Ascending aorta (tissue), 2 donors: Measurements from ENCODE around the gene PSMB4. TPM values are rescaled to one million over a fixed set of nuclear protein-coding genes. Genes with fewer than 3 reads are reported as not detected.
"Not testable (repeated sequence)": the region's sequence is repeated elsewhere in the genome, so short reads cannot be mapped to it uniquely, and the experiment has no call there.

Source experiments
- DNase-seq, 2 donors: peaks; one replicate each; pipeline ENCODE4 v3.0.0-alpha.2; 2019; ENCODE audit warnings: low spot score in 2 of 2
- H3K27ac ChIP-seq, 2 donors: fragments of 200-600 bp; sonication (generic); one replicate each; pipeline ENCODE4 v1.5.1; 2016 to 2017; ENCODE audit warnings: mild to moderate bottlenecking in 1 of 2
- H3K27me3 ChIP-seq: fragments of 200-600 bp; sonication (generic); one replicate; pipeline ENCODE4 v1.5.1; 2017
- H3K36me3 ChIP-seq, 2 donors: fragments of 200-600 bp; sonication (generic); one replicate each; pipeline ENCODE4 v1.5.1; 2016
- H3K4me1 ChIP-seq, 2 donors: fragments of 200-600 bp; sonication (generic); one replicate each; pipeline ENCODE4 v1.5.1; 2016 to 2017; ENCODE audit warnings: mild to moderate bottlenecking in 1 of 2
- H3K4me3 ChIP-seq, 2 donors: fragments of 200-600 bp; sonication (generic); one replicate each; pipeline ENCODE4 v1.5.1; 2016 to 2017; ENCODE audit warnings: mild to moderate bottlenecking in 1 of 2
- H3K9me3 ChIP-seq, 2 donors: fragments of 200-600 bp; sonication (generic); one replicate each; pipeline ENCODE4 v1.5.1; 2016
- CTCF ChIP-seq, 3 experiments: fragments of 200-600 bp in 2 of 3; fragments of 450-650 bp in 1 of 3; sonication (generic) in 2 of 3; IDR thresholded peaks; one replicate each; pipeline ENCODE4 v1.5.1; 2016 to 2019; ENCODE audit warnings: antibody characterized with exemption in 3 of 3, mild to moderate bottlenecking in 1 of 3, moderate library complexity in 1 of 3
- intact Hi-C: fragments of 100-400 bp; cut with DNase I; formaldehyde crosslinking; loops from one replicate; pipeline ENCODE4 v1.15.1; 2023
- total RNA-seq: library from RNA; depleted of rRNA; stranded (reverse); fragments of >200 nt; gene quantifications from one replicate; pipeline ENCODE4 v1.1.0, GENCODE V29; 2016

The PSMB4 gene
- total RNA-seq, 1 donor from 2014 or later = 320 TPM

DNA sequence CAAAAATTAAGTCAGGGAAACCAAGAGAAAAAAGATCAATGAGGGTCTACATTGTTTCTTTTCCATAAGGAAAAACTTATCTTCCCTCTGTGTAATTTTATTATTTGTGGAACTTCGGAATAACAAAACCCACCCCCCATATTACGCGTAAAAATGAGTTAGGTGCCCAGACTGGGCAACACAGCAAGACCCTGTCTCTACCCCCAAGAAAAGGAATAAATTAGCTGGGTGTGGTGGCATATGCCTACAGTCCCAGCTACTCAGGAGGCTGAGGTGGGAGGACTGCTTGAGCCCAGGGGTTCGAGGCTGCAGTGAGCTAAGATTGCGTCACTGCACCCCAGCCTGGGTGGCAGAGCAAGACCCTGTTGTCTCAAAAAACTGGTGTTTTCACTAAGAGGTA, 20.4 kb downstream of the PSMB4 start:
- no peak for TF ChIP-seq CTCF (IDR thresholded peaks at IDR 0.05)
- H3K4me3 ChIP-seq = no peak overlapping the region
- intact Hi-C loops = no loop called here
- no peak for DNase-seq
- H3K4me1 ChIP-seq = no peaks in the 10 kb centered on the region
- no peaks in the 10 kb centered on the region for H3K27me3 ChIP-seq
- peaks cover 79 to 80% of the 10 kb centered on the region in 2 donors for H3K36me3 ChIP-seq
- no peaks in the 10 kb centered on the region for H3K9me3 ChIP-seq
- no peak overlapping the region for H3K27ac ChIP-seq

- H3K27me3 ChIP-seq = no peaks in the 10 kb centered on the region
- no peak for DNase-seq
- H3K4me1 ChIP-seq = no peaks in the 10 kb centered on the region
- no peak overlapping the region for H3K27ac ChIP-seq
- no peak for TF ChIP-seq CTCF (IDR thresholded peaks at IDR 0.05)
- intact Hi-C loops = no loop called here
- H3K9me3 ChIP-seq = no peaks in the 10 kb centered on the region
- H3K4me3 ChIP-seq = no peak overlapping the region
- H3K36me3 ChIP-seq = peaks cover 79 to 99% of the 10 kb centered on the region in 2 donors
Measured at GRCh38 chr1:151425103-151425502, 25.7 kb downstream of the PSMB4 start.

DNA sequence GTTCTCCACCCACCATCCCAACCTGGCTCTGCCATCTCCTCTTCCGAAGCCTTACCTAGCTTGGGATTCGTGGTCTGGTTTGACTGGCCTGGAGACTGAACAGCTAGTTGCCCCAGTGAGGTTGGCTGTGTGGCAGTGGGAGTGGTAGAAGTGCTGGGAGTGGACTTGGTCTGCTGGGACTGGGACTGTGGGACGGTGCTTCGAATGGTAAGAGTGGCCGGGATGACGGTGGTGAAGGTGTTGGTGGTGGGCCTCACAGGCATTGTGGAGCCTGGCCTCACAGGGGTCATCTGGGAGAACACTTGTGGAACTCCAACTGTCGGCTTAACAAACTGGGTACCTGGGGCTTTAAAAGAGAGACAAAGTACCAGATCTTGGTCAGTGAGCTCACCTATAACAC, 28.7 kb downstream of the PSMB4 start:
- Histone ChIP-seq H3K4me3 (no peak overlapping the region), H3K4me1 (no peaks in the 10 kb centered on the region), H3K36me3 (peaks cover 56 to 76% of the 10 kb centered on the region in 2 donors), H3K27me3 (no peaks in the 10 kb centered on the region), H3K27ac (no peak overlapping the region), H3K9me3 (no peaks in the 10 kb centered on the region)
- no peak for TF ChIP-seq CTCF (IDR thresholded peaks at IDR 0.05)
- intact Hi-C loops = no loop called here
- no peak for DNase-seq

- H3K4me1 ChIP-seq, H3K4me3 ChIP-seq, intact Hi-C loops, H3K27ac ChIP-seq, DNase-seq, H3K27me3 ChIP-seq, H3K9me3 ChIP-seq: not testable (repeated sequence)
- H3K36me3 ChIP-seq = peaks cover 10 to 18% of the 10 kb centered on the region in 2 donors
Measured at GRCh38 chr1:151433827-151434226, 34.5 kb downstream of the PSMB4 start.

GRCh38 chr1:151435174-151435573, 35.8 kb downstream of the PSMB4 start:
- intact Hi-C loops = no loop called here
- Histone ChIP-seq H3K27ac (no peak overlapping the region), H3K4me1 (peaks cover 0 to 6% of the 10 kb centered on the region in 2 donors)

GRCh38 chr1:151436985-151437384, 37.6 kb downstream of the PSMB4 start:
- no peak for TF ChIP-seq CTCF (IDR thresholded peaks at IDR 0.05)
- Histone ChIP-seq H3K27ac (no peak overlapping the region), H3K36me3 (no peaks in the 10 kb centered on the region), H3K4me1 (peaks cover 0 to 10% of the 10 kb centered on the region in 2 donors), H3K27me3 (no peaks in the 10 kb centered on the region), H3K9me3 (no peaks in the 10 kb centered on the region), H3K4me3 (no peak overlapping the region)
- intact Hi-C loops = no loop called here
- no peak for DNase-seq

More at GRCh38 chr1:151435174-151435573, 35.8 kb downstream of the PSMB4 start:
- no peak overlapping the region for H3K4me3 ChIP-seq
- DNase-seq = no peak
- H3K27me3 ChIP-seq = no peaks in the 10 kb centered on the region
- H3K9me3 ChIP-seq = no peaks in the 10 kb centered on the region
- TF ChIP-seq CTCF (IDR thresholded peaks at IDR 0.05) = no peak
- peaks cover 5% of the 10 kb centered on the region in 2 donors for H3K36me3 ChIP-seq

- H3K27ac ChIP-seq, H3K9me3 ChIP-seq, H3K4me3 ChIP-seq, H3K4me1 ChIP-seq, DNase-seq, H3K27me3 ChIP-seq, intact Hi-C loops, H3K36me3 ChIP-seq: not testable (repeated sequence)
Measured at GRCh38 chr1:151437396-151437795, 38.0 kb downstream of the PSMB4 start.
